ENCODE measurements around the gene CDH4.

Gene CDH4

GRCh38 chr20:61284752-61285151, 32.7 kb downstream of the CDH4 start:
- DNase-seq: no peak

GRCh38 chr20:61285152-61285645, 33.1 kb downstream of the CDH4 start:
- no peak for DNase-seq

- DNase-seq: no peak
Measured at GRCh38 chr20:61285691-61286090, 33.6 kb downstream of the CDH4 start.

GRCh38 chr20:61287583-61288275, 35.7 kb downstream of the CDH4 start:
- DNase-seq: no peak

GRCh38 chr20:61288331-61288784, 36.3 kb downstream of the CDH4 start:
- no peak for DNase-seq

- no peak for DNase-seq
Measured at GRCh38 chr20:61289166-61289565, 37.1 kb downstream of the CDH4 start.

GRCh38 chr20:61290721-61291120, 38.7 kb downstream of the CDH4 start:
- no peak for DNase-seq

GRCh38 chr20:61291166-61291829, 39.2 kb downstream of the CDH4 start:
- DNase-seq: no peak

GRCh38 chr20:61292391-61292790, 40.3 kb downstream of the CDH4 start:
- DNase-seq: no peak

- DNase-seq: no peak
Measured at GRCh38 chr20:61292821-61293612, 41.0 kb downstream of the CDH4 start.

- no peak for DNase-seq
Measured at GRCh38 chr20:61293951-61294350, 41.9 kb downstream of the CDH4 start.

GRCh38 chr20:61295249-61295648, 43.2 kb downstream of the CDH4 start:
- DNase-seq: no peak

- no peak for DNase-seq
Measured at GRCh38 chr20:61295682-61296628, 43.9 kb downstream of the CDH4 start.

GRCh38 chr20:61296629-61297019, 44.6 kb downstream of the CDH4 start:
- DNase-seq: no peak

- DNase-seq: no peak
Measured at GRCh38 chr20:61297491-61297890, 45.4 kb downstream of the CDH4 start.

GRCh38 chr20:61297986-61298385, 45.9 kb downstream of the CDH4 start:
- no peak for DNase-seq

- DNase-seq: no peak
Measured at GRCh38 chr20:61298661-61299060, 46.6 kb downstream of the CDH4 start.

- DNase-seq: no peak
Measured at GRCh38 chr20:61299104-61299503, 47.0 kb downstream of the CDH4 start.

- no peak for DNase-seq
Measured at GRCh38 chr20:61299618-61300017, 47.6 kb downstream of the CDH4 start.

GRCh38 chr20:61300293-61300692, 48.2 kb downstream of the CDH4 start:
- no peak for DNase-seq

GRCh38 chr20:61300709-61301108, 48.6 kb downstream of the CDH4 start:
- no peak for DNase-seq

GRCh38 chr20:61301711-61302525, 49.9 kb downstream of the CDH4 start:
- DNase-seq: no peak

Data from NCI-H510A treated with DMSO at 0.1 percent for 48 hours (cell line).